HG03442 (cell line): ENCODE results near the gene RGS18.
"Not testable (repeated sequence)": the region's sequence is repeated elsewhere in the genome, so short reads cannot be mapped to it uniquely, and the experiment has no call there.

Source experiments
- ATAC-seq: cut with Tn5 transposase; IDR thresholded peaks from one replicate; pipeline ENCODE4 v1.9.1; 2021; ENCODE audit warnings: mild to moderate bottlenecking, moderate library complexity; ENCODE audit not compliant: unreplicated experiment

RGS18 gene

GRCh38 chr1:192165002-192165401 is 6.7 kb downstream of the RGS18 start:
- not testable (repeated sequence) for ATAC-seq

GRCh38 chr1:192167011-192167410 is 8.7 kb downstream of the RGS18 start:
- ATAC-seq = no peak

- no peak for ATAC-seq
These were observed 9.8 kb downstream of the RGS18 start for GRCh38 chr1:192167911-192168700.

- ATAC-seq = no peak
These were observed 10.7 kb downstream of the RGS18 start for GRCh38 chr1:192168964-192169363.

GRCh38 chr1:192170196-192170984 is 12.1 kb downstream of the RGS18 start:
- no peak for ATAC-seq

- no peak for ATAC-seq
These were observed 12.9 kb downstream of the RGS18 start for GRCh38 chr1:192171123-192171522.

GRCh38 chr1:192175971-192176370 is 17.7 kb downstream of the RGS18 start:
- no peak for ATAC-seq

GRCh38 chr1:192183788-192184187 is 25.5 kb downstream of the RGS18 start:
- no peak for ATAC-seq

GRCh38 chr1:192186197-192186596 is 27.9 kb downstream of the RGS18 start:
- no peak for ATAC-seq

GRCh38 chr1:192190066-192190465 is 31.8 kb downstream of the RGS18 start:
- no peak for ATAC-seq

GRCh38 chr1:192201303-192201702 is 43.0 kb downstream of the RGS18 start:
- no peak for ATAC-seq

GRCh38 chr1:192224396-192224795 is 66.1 kb downstream of the RGS18 start:
- ATAC-seq = no peak

GRCh38 chr1:192224846-192225245 is 66.6 kb downstream of the RGS18 start:
- ATAC-seq = no peak

GRCh38 chr1:192225266-192225665 is 67.0 kb downstream of the RGS18 start:
- ATAC-seq = no peak

- no peak for ATAC-seq
These were observed 67.4 kb downstream of the RGS18 start for GRCh38 chr1:192225703-192226102.

GRCh38 chr1:192227330-192227729 is 69.1 kb downstream of the RGS18 start:
- ATAC-seq = no peak

GRCh38 chr1:192227980-192228379 is 69.7 kb downstream of the RGS18 start:
- ATAC-seq = not testable (repeated sequence)

- ATAC-seq = no peak
These were observed 74.7 kb downstream of the RGS18 start for GRCh38 chr1:192232817-192233417.

- ATAC-seq = no peak
These were observed 76.9 kb downstream of the RGS18 start for GRCh38 chr1:192235127-192235526.
